Upper lobe of left lung (tissue), 4 donors: ENCODE measurements around the gene NINJ1.

ENCODE experiments used
- CTCF ChIP-seq, 6 experiments: fragments of 450-650 bp in 4 of 6; fragments of 200-600 bp in 2 of 6; sonication (generic) in 2 of 6; IDR thresholded peaks; one replicate each; pipeline ENCODE4 v1.5.1; 2016 to 2019; ENCODE audit warnings: antibody characterized with exemption in 6 of 6
- POLR2A ChIP-seq, 4 donors: fragments of 450-650 bp; IDR thresholded peaks; one replicate each; pipeline ENCODE4 v1.5.1; 2016 to 2017; ENCODE audit warnings: antibody characterized with exemption in 4 of 4, mild to moderate bottlenecking in 2 of 4
- POLR2AphosphoS5 ChIP-seq, 2 donors: sonication (generic); formaldehyde crosslinking; IDR thresholded peaks; one replicate each; pipeline ENCODE4 v1.5.1; 2017; ENCODE audit warnings: antibody characterized with exemption in 2 of 2

DNA sequence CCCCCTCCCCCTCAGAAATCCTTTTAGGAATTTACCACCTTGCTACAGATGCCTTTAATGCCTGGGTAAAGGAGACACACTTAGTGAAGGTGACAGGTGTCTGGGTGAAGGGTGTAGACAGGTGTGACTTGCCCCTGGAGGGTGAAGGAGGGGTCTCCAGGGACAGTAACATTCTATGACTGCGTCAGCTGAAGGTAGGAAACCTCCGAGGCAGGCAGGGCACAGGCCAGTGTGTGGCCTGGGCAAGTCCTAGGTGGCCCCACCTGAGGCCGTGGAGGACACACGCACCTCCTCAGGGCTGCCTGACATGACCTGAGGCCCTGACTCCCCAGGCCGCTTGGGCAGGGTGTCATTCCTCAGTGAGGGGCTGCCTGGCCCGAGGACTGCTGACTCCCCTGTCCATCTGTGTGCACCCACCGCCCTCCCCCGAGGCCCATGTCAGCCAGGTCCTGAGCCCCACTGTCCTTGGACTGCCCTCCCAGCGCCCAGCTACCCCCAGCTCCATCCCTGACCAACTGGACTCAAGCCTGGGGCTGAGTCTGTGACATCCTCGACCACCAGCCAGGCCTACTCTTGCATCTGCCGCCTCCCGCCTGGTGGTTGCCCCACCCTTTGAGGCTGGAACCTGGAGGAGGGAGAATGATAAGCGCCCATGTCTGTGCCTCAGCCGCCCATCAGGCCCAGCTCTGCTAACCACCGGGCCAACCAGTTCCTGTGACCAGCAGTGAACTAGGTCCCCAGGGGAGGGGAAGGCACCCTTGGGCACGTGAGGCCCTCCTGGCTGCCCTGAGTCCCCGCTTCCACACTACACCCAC lies 19.7 kb downstream of the NINJ1 start:
- TF ChIP-seq POLR2AphosphoS5 (IDR thresholded peaks at IDR 0.05): no peak
- TF ChIP-seq CTCF (IDR thresholded peaks at IDR 0.05): no peak
- no peak for TF ChIP-seq POLR2A (IDR thresholded peaks at IDR 0.05)
